ENCODE data around the gene ZNF76. TPM values are rescaled to one million over a fixed set of nuclear protein-coding genes. Genes with fewer than 3 reads are reported as not detected.

ZNF76 gene
- total and polyA plus RNA-seq, 4 donors: 10.6 to 18.4 (median 12.4) TPM

DNA sequence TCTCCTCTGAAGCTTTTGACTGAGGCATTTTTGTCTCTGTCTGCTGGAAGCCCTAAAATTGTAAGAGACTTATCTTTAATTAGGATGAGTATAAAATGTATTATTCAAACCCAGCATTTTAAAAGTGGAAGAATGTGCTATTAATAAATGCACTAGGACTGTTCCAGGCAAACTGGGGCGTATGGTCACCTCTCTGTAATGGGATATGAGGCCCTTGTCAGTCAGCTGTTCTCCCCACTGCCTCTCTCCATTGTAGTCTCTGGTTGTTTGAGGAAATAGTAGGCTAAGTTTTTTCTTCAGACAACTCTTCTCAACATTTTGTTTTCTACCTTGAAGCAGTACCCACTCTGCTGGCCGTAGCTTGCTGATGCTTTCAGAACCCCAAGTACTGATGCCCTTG, 23.8 kb downstream of the ZNF76 start:
- no peak overlapping the region for H3K4me3 ChIP-seq (ENCODE audit: low read depth in 1 of 3, low read length in 3 of 3)
- TF ChIP-seq NR2F2 (IDR thresholded peaks at IDR 0.05) (no peak), TAF1 (conservative IDR thresholded peaks at IDR 0.05) (no peak), HNF4A (conservative IDR thresholded peaks at IDR 0.05) (no peak), FOXA2 (IDR thresholded peaks at IDR 0.05) (no peak), FOXA1 (IDR thresholded peaks at IDR 0.05) (no peak)
- TF ChIP-seq, protein P1, sequence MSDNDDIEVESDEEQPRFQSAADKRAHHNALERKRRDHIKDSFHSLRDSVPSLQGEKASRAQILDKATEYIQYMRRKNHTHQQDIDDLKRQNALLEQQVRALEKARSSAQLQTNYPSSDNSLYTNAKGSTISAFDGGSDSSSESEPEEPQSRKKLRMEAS (IDR thresholded peaks at IDR 0.05): no peak
- H3K27me3 ChIP-seq (ENCODE audit: control insufficient read depth in 4 of 4, insufficient read depth in 4 of 4, low read length in 3 of 4): no peaks in the 10 kb centered on the region
- H3K9ac ChIP-seq (ENCODE audit: low read depth in 1 of 2, low read length in 2 of 2): no peak overlapping the region
- no peak for DNase-seq (ENCODE audit: low spot score)
- no peaks in the 10 kb centered on the region for H3K4me1 ChIP-seq (ENCODE audit: control insufficient read depth in 4 of 4, insufficient read depth in 4 of 4, low read length in 3 of 4)
- peaks cover 12 to 60% (median 37%) of the 10 kb centered on the region in 4 donors for H3K36me3 ChIP-seq (ENCODE audit: control insufficient read depth in 4 of 4, insufficient read depth in 3 of 4, low read depth in 1 of 4, low read length in 3 of 4)
- H3K27ac ChIP-seq (ENCODE audit: low read depth in 1 of 2, low read length in 2 of 2): no peak overlapping the region
- WGBS: 92% methylated on average over 2 of the region's 2 CpGs
- H3K9me3 ChIP-seq (ENCODE audit: control insufficient read depth in 4 of 4, low read length in 3 of 4): no peaks in the 10 kb centered on the region

DNA sequence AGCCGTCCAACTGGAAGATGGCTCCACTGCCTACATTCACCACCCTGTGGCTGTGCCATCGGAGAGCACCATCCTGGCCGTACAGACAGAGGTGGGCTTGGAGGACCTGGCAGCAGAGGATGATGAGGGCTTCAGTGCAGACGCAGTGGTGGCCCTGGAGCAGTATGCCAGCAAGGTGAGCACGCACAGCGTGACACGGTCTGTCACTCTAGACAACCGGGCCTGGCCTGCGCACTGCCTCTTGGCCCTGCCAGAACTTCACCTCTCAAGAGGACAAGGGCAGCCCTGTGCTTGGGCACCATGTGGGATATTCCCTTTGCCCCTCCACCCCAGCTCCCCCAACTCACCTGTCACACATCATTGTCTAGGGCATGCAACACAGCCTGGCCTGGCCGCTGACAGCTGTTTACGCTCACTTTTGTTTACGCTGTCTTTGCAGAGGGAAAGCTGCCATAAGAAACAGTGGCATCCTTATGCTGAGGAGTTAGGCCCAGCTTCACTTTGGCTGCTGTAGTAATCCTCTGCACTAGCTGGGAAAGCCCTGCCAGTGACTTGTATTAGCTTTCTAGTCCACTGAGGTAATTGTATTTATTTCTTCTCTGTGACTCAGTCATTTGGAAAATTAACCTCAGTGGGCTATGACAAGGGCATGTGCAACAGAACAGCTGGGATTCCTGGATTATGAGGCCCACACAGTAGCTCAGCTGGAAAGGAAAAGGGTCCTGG, 28.3 kb downstream of the ZNF76 start:
- TF ChIP-seq TAF1 (conservative IDR thresholded peaks at IDR 0.05): no peak
- no peak for TF ChIP-seq RAD21 (IDR thresholded peaks at IDR 0.05)
- TF ChIP-seq, protein P2, sequence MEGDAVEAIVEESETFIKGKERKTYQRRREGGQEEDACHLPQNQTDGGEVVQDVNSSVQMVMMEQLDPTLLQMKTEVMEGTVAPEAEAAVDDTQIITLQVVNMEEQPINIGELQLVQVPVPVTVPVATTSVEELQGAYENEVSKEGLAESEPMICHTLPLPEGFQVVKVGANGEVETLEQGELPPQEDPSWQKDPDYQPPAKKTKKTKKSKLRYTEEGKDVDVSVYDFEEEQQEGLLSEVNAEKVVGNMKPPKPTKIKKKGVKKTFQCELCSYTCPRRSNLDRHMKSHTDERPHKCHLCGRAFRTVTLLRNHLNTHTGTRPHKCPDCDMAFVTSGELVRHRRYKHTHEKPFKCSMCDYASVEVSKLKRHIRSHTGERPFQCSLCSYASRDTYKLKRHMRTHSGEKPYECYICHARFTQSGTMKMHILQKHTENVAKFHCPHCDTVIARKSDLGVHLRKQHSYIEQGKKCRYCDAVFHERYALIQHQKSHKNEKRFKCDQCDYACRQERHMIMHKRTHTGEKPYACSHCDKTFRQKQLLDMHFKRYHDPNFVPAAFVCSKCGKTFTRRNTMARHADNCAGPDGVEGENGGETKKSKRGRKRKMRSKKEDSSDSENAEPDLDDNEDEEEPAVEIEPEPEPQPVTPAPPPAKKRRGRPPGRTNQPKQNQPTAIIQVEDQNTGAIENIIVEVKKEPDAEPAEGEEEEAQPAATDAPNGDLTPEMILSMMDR (IDR thresholded peaks at IDR 0.05; ENCODE audit: low read depth, low read length, missing input control): no peak
- TF ChIP-seq, protein P3, sequence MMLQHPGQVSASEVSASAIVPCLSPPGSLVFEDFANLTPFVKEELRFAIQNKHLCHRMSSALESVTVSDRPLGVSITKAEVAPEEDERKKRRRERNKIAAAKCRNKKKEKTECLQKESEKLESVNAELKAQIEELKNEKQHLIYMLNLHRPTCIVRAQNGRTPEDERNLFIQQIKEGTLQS (IDR thresholded peaks at IDR 0.05): no peak
- Histone ChIP-seq H3K27me3 (ENCODE audit: control insufficient read depth in 4 of 4, insufficient read depth in 4 of 4, low read length in 3 of 4) (no peaks in the 10 kb centered on the region), H3K36me3 (ENCODE audit: control insufficient read depth in 4 of 4, insufficient read depth in 3 of 4, low read depth in 1 of 4, low read length in 3 of 4) (peaks cover 14 to 85% (median 57%) of the 10 kb centered on the region in 4 donors), H3K27ac (ENCODE audit: low read depth in 1 of 2, low read length in 2 of 2) (no peak overlapping the region), H3K9me3 (ENCODE audit: control insufficient read depth in 4 of 4, low read length in 3 of 4) (no peaks in the 10 kb centered on the region), H3K9ac (ENCODE audit: low read depth in 1 of 2, low read length in 2 of 2) (no peak overlapping the region), H3K4me1 (ENCODE audit: control insufficient read depth in 4 of 4, insufficient read depth in 4 of 4, low read length in 3 of 4) (no peaks in the 10 kb centered on the region), H3K4me3 (ENCODE audit: low read depth in 1 of 3, low read length in 3 of 3) (no peak overlapping the region)
- no peak for DNase-seq (ENCODE audit: low spot score)
- WGBS: 93% methylated on average over 12 of the region's 12 CpGs

DNA sequence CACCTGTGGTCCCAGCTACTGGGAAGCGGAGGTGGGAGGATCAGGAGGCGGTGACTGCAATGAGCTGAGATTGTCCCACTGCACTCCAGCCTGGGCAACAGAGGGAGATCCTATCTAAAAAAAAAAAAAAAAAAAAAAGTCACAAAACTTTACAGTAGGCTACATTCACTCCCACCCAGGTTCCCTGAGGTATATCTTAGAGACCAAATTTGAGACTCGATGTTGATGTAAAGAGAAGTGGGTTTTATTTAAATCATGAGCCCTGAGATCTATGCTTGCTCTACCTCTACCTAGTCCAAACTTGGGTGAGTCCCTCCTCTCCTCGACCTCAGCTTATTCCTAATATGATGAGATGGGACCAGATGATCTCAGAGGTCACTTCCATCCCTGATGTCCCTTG, 29.3 kb downstream of the ZNF76 start:
- 74% methylated on average over 4 of the region's 4 CpGs for WGBS
- H3K36me3 ChIP-seq (ENCODE audit: control insufficient read depth in 4 of 4, insufficient read depth in 3 of 4, low read depth in 1 of 4, low read length in 3 of 4): peaks cover 14 to 84% (median 49%) of the 10 kb centered on the region in 4 donors
- DNase-seq (ENCODE audit: low spot score): no peak
- H3K4me3 ChIP-seq (ENCODE audit: low read depth in 1 of 3, low read length in 3 of 3): no peak overlapping the region
- H3K9me3 ChIP-seq (ENCODE audit: control insufficient read depth in 4 of 4, low read length in 3 of 4): no peaks in the 10 kb centered on the region
- no peak overlapping the region for H3K9ac ChIP-seq (ENCODE audit: low read depth in 1 of 2, low read length in 2 of 2)
- no peaks in the 10 kb centered on the region for H3K4me1 ChIP-seq (ENCODE audit: control insufficient read depth in 4 of 4, insufficient read depth in 4 of 4, low read length in 3 of 4)
- no peak overlapping the region for H3K27ac ChIP-seq (ENCODE audit: low read depth in 1 of 2, low read length in 2 of 2)
- no peaks in the 10 kb centered on the region for H3K27me3 ChIP-seq (ENCODE audit: control insufficient read depth in 4 of 4, insufficient read depth in 4 of 4, low read length in 3 of 4)
- TF ChIP-seq FOXA2 (IDR thresholded peaks at IDR 0.05) (no peak), SP1 (IDR thresholded peaks at IDR 0.05) (no peak), YY1 (IDR thresholded peaks at IDR 0.05) (no peak), EGR1 (IDR thresholded peaks at IDR 0.05; ENCODE audit: low read depth in 2 of 2) (no peak), NR2F2 (IDR thresholded peaks at IDR 0.05) (no peak), FOXA1 (IDR thresholded peaks at IDR 0.05) (no peak), JUND (IDR thresholded peaks at IDR 0.05) (no peak)
- TF ChIP-seq, protein P4, sequence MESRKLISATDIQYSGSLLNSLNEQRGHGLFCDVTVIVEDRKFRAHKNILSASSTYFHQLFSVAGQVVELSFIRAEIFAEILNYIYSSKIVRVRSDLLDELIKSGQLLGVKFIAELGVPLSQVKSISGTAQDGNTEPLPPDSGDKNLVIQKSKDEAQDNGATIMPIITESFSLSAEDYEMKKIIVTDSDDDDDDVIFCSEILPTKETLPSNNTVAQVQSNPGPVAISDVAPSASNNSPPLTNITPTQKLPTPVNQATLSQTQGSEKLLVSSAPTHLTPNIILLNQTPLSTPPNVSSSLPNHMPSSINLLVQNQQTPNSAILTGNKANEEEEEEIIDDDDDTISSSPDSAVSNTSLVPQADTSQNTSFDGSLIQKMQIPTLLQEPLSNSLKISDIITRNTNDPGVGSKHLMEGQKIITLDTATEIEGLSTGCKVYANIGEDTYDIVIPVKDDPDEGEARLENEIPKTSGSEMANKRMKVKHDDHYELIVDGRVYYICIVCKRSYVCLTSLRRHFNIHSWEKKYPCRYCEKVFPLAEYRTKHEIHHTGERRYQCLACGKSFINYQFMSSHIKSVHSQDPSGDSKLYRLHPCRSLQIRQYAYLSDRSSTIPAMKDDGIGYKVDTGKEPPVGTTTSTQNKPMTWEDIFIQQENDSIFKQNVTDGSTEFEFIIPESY (IDR thresholded peaks at IDR 0.05): no peak
- TF ChIP-seq, protein P1 (IDR thresholded peaks at IDR 0.05): no peak
- TF ChIP-seq, protein P5, sequence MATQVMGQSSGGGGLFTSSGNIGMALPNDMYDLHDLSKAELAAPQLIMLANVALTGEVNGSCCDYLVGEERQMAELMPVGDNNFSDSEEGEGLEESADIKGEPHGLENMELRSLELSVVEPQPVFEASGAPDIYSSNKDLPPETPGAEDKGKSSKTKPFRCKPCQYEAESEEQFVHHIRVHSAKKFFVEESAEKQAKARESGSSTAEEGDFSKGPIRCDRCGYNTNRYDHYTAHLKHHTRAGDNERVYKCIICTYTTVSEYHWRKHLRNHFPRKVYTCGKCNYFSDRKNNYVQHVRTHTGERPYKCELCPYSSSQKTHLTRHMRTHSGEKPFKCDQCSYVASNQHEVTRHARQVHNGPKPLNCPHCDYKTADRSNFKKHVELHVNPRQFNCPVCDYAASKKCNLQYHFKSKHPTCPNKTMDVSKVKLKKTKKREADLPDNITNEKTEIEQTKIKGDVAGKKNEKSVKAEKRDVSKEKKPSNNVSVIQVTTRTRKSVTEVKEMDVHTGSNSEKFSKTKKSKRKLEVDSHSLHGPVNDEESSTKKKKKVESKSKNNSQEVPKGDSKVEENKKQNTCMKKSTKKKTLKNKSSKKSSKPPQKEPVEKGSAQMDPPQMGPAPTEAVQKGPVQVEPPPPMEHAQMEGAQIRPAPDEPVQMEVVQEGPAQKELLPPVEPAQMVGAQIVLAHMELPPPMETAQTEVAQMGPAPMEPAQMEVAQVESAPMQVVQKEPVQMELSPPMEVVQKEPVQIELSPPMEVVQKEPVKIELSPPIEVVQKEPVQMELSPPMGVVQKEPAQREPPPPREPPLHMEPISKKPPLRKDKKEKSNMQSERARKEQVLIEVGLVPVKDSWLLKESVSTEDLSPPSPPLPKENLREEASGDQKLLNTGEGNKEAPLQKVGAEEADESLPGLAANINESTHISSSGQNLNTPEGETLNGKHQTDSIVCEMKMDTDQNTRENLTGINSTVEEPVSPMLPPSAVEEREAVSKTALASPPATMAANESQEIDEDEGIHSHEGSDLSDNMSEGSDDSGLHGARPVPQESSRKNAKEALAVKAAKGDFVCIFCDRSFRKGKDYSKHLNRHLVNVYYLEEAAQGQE (IDR thresholded peaks at IDR 0.05): no peak
- TF ChIP-seq, protein P2 (IDR thresholded peaks at IDR 0.05; ENCODE audit: low read depth, low read length, missing input control): no peak
- TF ChIP-seq, protein P3 (IDR thresholded peaks at IDR 0.05): no peak

Measured in liver (tissue), 9 donors.